ENCODE measurements around the gene SPRYD7. TPM values are rescaled to one million over a fixed set of nuclear protein-coding genes. Genes with fewer than 3 reads are reported as not detected.

SPRYD7 gene, protein sequence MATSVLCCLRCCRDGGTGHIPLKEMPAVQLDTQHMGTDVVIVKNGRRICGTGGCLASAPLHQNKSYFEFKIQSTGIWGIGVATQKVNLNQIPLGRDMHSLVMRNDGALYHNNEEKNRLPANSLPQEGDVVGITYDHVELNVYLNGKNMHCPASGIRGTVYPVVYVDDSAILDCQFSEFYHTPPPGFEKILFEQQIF
- total RNA-seq = 6.4 and 9.1 TPM in 2 replicates

DNA sequence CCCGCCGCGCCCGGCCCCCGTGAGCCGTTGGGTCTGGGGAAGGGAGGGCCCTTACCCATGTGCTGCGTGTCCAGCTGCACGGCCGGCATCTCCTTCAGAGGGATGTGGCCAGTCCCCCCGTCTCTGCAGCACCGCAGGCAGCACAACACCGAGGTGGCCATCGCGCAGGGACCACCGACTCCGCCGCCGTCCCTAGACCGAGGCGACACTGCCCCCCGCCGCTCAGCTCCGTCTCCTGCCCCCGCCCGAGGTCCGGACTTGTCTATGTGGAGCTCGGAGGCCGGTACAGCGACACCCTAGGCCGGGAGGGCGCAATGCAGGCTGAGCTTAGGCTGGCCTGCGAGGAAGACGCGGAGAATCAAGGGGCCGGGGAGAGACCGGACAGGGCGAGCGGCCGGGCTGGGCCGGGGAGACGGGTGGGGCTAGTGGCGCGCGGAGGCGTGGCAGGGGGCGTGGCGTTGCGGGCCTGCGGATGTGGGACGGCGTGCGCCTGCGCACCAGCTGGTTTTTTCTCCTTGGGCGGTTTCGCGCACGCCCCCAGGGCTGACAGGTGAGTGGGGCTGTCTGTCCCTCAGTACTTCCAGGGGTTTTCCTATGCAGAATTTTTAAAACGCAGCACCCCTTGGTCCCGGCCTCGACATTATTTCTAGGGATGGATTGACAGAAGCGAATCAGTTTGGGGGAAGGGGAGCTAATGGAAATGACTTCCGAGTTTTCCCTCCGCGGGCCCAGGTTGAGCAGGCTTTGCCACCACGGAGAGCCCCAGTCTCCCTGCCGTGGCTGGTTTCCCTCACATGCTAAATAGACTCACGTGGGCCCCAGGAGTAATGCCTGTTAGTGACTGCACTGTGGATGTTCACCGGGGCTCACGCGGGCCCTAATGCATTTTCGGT, at the start of gene SPRYD7:
SPRYD7 (minus strand) TSS at position 266 of the 893 bp plus-strand sequence; CDS start at position 161, 105 bp downstream.
- TF ChIP-seq CTCF (IDR thresholded peaks at IDR 0.05; ENCODE audit: insufficient read depth, low read depth, low read length) = peak; percentile 87
- peak; percentile 98 for DNase-seq (ENCODE audit: low read depth)
- H3K4me3 ChIP-seq (ENCODE audit: low read depth, low read length) = peak within 1 kb of the TSS; percentile 84

DNA sequence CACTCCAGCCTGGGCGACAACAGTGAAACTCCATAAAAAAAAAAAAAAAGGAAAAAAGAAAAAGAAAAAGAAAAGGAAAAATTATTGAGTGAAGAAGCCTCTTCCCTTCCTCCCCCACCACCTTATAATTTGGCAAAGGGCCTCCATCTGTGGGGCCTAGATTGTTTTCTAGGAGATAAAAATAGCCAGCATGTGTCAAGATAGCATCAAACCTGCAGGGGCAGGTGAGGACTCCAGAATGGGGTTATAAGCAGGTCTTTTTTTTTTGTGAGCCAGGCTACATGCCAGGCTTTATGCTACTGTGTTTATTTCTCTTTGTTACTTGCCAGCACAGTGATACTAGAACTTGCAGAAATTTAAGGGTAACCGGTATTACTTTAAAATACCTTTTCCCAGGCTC, 49.0 kb upstream of the SPRYD7 start:
- H3K4me3 ChIP-seq (ENCODE audit: low read depth, low read length) = no peak overlapping the region
- no peak for TF ChIP-seq CTCF (IDR thresholded peaks at IDR 0.05; ENCODE audit: insufficient read depth, low read depth, low read length)
- no peak for DNase-seq (ENCODE audit: low read depth)

- DNase-seq (ENCODE audit: low read depth) = no peak
- no peak overlapping the region for H3K4me3 ChIP-seq (ENCODE audit: low read depth, low read length)
- no peak for TF ChIP-seq CTCF (IDR thresholded peaks at IDR 0.05; ENCODE audit: insufficient read depth, low read depth, low read length)
Observed at GRCh38 chr13:49980266-49980665, 44.1 kb upstream of the SPRYD7 start.

GRCh38 chr13:49977992-49978391, 41.9 kb upstream of the SPRYD7 start:
- DNase-seq (ENCODE audit: low read depth) = no peak
- H3K4me3 ChIP-seq (ENCODE audit: low read depth, low read length) = no peak overlapping the region
- no peak for TF ChIP-seq CTCF (IDR thresholded peaks at IDR 0.05; ENCODE audit: insufficient read depth, low read depth, low read length)

GRCh38 chr13:49976314-49977258, 40.4 kb upstream of the SPRYD7 start:
- no peak overlapping the region for H3K4me3 ChIP-seq (ENCODE audit: low read depth, low read length)
- peak; percentile 78 for DNase-seq (ENCODE audit: low read depth)
- peak; percentile 93 for TF ChIP-seq CTCF (IDR thresholded peaks at IDR 0.05; ENCODE audit: insufficient read depth, low read depth, low read length)

DNA sequence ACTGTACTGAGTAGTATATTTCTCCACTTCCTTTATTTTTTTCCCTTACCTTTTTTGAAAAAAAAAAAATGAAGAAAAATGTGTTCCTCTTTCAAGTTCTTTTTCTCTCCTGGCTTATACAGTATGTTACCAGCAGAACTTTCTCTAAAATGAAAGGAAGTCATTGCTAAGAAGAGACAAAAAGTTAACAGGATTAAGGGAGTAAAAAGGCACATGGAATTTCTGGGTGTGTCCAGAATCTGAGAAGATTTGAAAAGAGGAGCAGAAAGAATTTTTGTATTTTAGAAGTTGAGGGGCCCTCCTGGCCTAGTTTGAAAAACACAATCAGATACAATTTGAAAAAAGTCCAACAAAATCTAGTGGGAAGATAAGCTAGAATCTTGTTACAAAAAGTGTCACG, 39.7 kb upstream of the SPRYD7 start:
- H3K4me3 ChIP-seq (ENCODE audit: low read depth, low read length) = no peak overlapping the region
- no peak for TF ChIP-seq CTCF (IDR thresholded peaks at IDR 0.05; ENCODE audit: insufficient read depth, low read depth, low read length)
- DNase-seq (ENCODE audit: low read depth) = no peak
